Inflammatory macrophage (primary cell): ENCODE measurements around the gene ANKFY1.
"Not testable (repeated sequence)": the region's sequence is repeated elsewhere in the genome, so short reads cannot be mapped to it uniquely, and the experiment has no call there.

ENCODE experiments used
- DNase-seq, 2 donors: peaks; one replicate each; pipeline ENCODE4 v3.0.0-alpha.2; 2020 to 2022

ANKFY1 gene

DNA sequence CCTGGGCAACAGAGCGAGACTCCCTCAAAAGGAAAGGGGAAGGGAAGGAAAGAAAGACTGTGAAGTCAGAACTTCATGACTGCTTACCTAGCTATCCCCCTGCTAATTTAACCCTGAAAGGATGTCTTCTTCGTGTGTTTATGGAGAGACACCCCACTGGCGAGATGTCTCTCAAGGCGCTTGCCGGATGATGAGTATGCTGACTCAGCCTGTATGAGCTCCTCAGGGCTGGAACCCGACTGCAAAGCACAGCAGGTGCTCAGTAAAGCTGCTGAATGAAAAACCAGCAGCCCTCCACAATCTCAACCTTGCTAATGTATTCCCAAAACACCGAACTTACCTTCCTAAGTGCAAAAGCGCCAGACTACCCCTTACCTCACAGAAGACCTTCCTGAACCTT lies 2.3 kb downstream of the ANKFY1 start:
- DNase-seq, result no peak

GRCh38 chr17:4258867-4259266 lies 4.9 kb downstream of the ANKFY1 start:
- no peak for DNase-seq

DNA sequence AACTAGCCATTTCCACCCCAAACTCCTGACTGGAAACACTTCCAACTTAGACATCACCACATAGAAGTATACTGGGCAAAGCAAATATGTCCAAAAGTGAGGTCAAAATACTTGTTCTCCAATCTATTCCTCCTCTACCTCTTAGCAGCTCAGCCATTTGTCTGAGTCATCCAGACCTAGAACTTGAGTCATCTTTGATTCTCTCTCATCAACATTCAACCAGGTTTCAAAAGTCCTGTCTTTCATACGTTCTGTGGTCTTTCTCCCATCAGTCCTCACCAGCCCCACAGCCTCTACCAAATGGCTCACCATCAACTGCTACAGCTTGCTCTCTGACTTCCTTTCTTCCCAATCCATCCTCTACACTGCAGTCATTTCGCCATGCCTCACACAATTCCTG lies 6.8 kb downstream of the ANKFY1 start:
- DNase-seq, result no peak

DNA sequence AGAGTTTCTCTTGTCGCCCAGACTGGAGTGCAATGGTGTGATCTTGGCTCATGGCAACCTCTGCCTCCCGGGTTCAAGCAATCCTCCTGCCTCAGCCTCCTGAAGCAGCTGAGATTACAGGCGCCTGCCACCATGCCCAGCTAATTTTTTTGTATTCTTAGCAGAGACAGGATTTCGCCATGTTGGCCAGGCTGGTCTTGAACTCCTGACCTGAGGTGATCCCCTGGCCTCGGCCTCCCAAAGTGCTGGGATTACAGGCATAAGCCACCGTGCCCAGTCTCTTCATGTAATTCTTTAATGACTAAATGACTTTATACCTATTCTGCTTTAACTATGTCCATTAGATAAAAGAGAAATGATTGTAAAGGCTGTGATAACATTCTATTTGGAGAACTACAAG lies 8.5 kb downstream of the ANKFY1 start:
- DNase-seq, result not testable (repeated sequence)

DNA sequence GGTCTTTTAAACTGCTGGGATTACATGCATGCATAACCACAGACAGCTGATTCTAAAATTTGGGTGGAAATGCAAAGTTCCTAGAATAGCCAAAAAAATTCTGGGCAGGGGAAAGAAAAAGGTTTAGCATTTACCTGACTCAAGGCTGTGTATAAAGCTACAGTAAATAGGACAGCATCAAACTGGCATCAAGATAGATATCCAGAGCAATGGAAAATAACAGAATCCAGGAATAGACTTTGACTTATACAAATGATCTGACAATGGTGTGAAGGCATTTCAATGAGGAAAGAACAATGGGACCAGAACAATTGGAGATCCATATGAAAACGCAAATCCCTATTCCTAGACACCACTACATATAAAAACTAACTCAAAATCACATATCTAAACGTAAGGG lies 12.9 kb downstream of the ANKFY1 start:
- no peak for DNase-seq

DNA sequence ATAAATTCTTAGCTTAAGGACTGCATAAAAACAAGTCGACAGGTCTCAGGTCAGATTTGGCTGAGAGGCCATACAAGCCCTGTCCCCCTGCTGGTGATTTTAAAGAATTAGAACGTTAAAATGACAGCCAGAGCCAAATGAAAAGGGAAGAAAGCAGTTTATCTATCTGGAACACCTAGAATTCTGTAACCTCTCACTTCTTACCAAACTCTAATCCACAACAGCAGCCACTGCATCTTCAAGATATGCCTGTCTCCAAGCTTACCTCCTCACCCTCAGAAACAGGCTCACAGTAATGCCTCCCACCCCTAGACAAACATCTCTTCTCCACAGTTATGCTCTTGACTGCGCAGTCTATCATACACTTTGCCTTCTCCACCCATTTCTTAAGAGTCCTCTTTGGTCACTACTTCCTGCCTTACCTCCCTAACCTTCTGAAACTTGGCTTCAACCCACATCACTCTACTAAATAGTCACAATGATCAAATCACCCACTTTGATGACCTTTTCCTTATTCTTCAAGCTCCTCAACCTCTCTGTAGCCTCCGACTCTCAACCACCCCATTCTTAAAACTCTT lies 14.2 kb downstream of the ANKFY1 start:
- DNase-seq, result peak; percentile 22 to 34

DNA sequence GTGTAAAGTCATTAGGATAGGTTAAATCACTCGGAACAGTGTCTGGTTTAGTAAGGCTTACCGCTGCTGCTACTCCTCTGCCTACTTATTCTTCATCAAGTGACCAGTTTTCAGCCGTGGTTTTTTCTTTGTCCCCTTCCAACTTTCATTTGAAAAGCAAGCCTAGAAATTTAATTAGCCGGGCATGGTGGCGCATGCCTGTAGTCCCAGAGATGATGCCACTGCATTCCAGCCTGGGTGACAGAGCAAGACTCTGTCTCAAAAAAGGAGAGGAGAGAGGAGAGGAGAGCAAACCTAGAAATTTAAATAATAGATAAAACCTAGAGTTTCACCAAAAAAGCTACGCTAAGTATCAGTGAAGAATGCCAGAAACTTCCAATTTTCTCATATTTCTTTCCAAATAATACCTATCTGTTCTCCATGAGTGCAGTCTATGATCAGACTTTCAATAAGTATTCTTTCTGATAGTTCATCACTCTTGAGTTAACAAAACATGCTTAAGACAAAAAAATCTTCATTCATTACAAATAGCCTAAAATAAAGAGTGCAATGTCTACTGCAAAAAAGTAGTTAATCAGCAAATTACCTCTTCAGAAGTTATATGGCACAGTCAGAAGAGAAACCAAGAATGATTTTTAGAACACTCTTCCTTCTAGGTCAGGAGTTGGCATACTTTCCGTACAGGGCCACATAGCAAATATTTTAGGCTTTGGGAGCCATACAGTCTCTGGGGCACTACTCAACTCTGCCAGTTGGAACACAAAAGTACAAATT lies 15.1 kb downstream of the ANKFY1 start:
- no peak for DNase-seq

DNA sequence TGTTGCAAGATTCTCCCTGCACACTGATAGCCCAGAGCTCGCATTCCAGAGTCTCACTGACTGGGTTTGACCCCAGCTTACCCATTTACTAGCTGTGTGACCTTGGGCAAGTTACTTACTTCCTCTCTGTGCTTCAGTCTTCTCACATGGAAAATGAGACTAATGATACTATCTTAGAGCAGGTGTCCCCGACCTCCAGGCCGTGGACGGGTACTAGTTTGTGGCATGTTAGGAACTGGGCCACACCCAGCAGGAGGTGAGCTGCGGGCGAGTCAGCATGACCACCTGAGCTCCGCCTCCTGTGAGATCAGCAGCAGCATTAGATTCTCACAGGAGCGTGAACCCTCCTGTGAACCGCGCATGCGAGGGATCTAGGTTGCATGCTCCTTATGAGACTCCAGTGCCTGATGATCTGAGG lies 15.8 kb downstream of the ANKFY1 start:
- no peak for DNase-seq

GRCh38 chr17:4247361-4247970 lies 16.3 kb downstream of the ANKFY1 start:
- DNase-seq, result no peak

DNA sequence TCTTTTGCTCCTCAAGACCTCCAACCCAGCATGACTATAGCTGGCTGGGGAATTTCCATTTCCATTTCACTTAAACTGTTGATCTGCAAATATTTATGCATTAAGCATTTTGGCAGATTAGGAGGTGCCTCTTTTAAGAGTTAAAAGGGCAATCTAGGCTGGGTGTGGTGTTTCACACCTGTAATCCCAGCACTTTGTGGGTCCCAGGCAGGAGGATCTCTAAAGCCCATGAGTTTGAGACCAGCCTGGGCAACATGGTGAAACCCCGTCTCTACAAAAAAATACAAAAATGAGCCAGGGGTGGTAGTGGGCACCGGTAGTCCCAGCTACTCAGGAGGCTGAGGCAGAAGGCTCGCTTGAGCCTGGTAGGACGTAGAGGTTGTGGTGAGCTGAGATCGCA lies 17.1 kb downstream of the ANKFY1 start:
- DNase-seq, result no peak

DNA sequence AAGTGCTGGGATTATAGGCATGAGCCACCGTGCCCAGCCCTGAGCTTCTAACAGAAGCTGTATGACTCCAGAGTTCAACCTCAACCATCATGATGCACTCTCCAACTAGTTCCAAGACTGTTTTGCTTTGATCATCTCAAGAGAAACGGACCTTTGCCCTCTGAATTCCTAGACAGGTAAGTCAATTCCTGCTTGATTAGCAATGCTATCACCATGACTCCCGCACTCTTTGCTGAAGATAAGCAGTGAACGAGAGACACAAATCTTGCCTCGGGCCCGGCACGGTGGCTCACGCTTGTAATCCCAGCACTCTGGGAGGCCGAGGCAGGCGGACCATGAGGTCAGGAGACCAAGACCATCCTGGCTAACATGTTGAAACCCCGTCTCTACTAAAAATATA lies 22.2 kb downstream of the ANKFY1 start:
- no peak for DNase-seq

DNA sequence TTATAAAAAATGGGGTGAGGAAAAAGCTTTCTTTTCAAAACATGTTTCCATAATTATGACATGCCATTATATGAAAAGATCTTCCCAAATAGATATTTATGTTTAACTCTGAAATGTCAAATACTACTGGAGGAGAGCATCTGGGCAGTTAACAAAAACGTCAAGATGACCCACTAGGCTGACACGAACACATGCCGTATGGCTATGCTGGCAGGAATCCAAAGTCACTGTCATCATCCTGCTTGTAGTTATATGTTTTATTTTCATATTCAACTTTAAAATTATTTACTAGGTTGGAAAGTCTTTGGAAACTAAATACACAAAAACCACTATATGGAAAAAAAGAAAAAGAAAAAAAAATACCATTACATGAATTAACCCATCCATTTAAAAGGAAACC lies 27.3 kb downstream of the ANKFY1 start:
- no peak for DNase-seq

- DNase-seq, result no peak
Observed at GRCh38 chr17:4235372-4236279, 28.2 kb downstream of the ANKFY1 start.

DNA sequence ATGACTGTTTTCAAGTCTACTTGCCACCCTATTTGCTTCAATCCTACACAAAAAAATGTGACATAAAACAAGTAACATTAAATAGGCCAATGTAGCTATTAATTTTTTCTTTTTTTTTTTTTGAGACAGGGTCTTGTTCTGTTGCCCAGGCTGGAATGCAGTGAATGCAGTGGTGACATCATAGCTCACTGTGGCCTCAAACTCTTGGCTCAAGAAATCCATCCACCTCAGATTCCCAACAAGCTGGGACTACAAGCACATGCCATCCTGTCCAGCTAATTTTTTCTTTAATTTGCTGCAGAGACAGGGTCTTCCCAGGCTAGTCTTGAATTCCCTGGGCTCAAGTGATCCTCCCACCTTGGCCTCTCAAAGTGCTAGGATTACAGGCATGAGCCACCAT lies 29.4 kb downstream of the ANKFY1 start:
- no peak for DNase-seq

DNA sequence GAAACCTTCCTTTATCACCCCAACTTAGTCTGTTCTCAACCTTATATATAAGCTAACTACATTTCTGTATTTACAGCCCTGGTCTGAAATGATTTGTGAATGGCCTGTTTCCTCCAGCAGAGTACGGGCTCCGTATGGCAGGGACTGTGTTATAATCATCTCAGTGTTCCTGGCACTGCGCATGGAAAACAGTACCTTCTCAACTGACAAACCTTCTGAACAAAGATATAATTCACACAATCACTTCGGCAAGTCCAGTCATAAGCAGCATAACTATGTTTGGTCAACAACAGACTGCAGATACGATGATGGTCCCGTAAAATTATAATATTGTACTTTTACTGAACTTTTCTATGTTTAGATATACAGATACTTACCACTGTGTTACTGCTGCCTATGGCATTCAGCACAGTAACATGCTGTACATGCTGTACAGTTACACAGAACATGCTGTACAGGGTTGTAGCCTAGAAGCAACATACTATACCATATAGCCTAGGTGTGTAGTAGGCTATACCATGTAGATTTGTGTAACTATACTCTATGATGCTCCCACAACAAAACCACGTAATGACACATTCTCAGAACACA lies 30.0 kb downstream of the ANKFY1 start:
- no peak for DNase-seq

GRCh38 chr17:4232168-4232813 lies 31.5 kb downstream of the ANKFY1 start:
- DNase-seq, result no peak

DNA sequence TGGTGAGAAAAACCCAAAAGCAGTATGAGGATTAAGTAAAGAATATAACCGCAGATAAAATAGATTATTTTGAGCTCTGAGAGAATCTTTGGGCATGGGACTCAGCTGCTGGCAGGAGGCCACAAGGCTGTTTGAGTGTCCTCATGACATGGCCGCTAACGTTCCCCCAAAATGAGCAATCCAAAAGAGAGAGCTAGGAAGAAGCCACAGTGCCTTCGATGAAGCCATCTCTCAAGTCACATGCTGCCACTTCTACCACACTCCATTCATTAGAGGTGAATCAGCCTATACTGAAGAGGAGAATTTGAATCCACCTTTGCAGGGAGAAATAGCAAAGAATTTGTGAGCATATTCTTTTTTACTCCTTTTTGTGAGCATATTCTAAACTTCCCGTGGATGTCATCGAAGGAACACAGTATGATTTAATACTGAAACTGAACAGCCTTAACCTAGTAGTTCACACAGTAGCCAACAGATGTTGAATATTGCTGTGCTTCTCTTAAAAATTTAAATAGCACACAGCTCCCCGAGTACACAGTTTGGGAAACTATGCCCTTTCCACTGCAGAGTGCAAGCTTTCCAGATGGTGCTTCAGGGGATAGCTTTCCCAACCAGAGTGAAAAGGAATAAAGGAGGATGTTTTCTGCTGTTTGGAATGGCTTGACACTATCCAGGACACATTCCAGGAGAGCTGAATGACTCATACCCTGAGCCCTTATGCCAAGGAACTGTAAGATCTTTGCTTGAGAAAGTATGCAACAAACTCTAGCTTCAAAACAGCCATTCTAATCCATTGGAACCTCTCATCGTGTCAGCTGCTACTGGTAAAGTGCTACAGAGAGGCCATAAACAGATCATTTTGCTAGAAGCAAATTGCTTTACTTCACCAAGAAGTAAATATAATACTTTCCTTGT lies 33.9 kb downstream of the ANKFY1 start:
- no peak for DNase-seq

DNA sequence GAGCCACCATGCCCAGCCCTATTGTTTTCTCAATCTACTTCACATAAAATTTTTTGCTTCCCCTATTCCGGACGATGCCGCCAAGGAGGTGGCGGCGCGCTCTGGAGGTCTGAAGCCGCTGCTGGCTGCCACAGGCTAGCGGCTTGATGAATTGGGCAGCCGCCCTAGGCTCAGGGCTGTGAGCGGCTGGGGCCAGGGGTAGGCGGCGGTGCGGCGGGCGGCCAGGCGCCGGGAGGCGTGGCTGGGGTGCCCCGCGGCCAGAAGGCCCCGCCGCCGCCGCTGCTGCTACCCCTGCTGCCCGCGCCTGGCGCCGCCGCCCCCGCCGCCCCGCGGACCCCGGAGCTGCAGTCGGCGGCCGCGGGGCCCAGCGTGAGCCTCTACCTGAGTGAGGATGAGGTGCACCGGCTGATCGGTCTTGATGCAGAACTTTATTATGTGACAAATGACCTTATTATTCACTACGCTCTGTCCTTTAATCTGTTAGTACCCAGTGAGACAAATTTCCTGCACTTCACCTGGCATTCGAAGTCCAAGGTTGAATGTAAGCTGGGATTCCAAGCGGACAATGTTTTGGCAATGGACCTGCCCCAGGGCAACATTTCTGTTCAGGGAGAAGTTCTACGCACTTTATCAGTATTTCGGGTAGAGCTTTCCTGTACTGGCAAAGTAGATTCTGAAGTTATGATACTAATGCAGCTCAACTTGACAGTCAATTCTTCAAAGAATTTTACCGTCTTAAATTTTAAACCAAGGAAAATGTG lies 41.7 kb downstream of the ANKFY1 start:
- DNase-seq, result no peak

DNA sequence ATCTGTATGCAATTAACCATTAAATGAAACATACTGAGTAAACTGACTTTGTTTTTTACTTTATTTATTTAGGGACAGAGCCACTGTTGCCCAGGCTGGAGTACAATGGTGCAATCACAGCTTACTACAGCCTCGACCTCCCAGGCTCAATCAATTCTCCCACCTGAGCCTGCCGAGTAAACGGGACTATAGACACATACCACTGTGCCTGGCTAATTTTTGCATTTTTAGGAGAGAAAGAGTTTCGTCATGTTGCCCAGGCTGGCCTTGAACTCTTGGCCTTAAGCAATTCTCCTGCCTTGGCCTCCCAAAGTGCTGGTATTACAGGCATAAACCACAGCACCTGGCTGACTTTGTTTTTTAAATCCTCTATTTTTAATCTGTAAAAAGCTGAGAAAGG lies 42.6 kb downstream of the ANKFY1 start:
- DNase-seq, result no peak

- DNase-seq, result no peak
Observed at GRCh38 chr17:4220655-4221054, 43.1 kb downstream of the ANKFY1 start.
